Measurements from ENCODE around the gene UPF2. TPM values are rescaled to one million over a fixed set of nuclear protein-coding genes. Genes with fewer than 3 reads are reported as not detected.

The UPF2 gene
- total RNA-seq, 1 donor from 2014 or later: 38.1 TPM

Other genes with a start within 250 kb of the UPF2 start
- not detected in 2 replicates for gene PROSER2, start 219.5 kb downstream of the UPF2 start, total RNA-seq
- gene DHTKD1, start 26.1 kb upstream of the UPF2 start, total RNA-seq: 27.4 and 29.5 TPM in 2 replicates
- gene SEC61A2, start 86.9 kb upstream of the UPF2 start, total RNA-seq: 26.3 and 28.3 TPM in 2 replicates
- gene NUDT5, start 153.1 kb upstream of the UPF2 start, total RNA-seq: 97.3 and 105 TPM in 2 replicates
- 107 and 114 TPM in 2 replicates for gene CDC123, start 153.4 kb upstream of the UPF2 start, total RNA-seq

All from T-helper 1 cell treated with Interleukin-12 subunit alpha and Interleukin-12 subunit beta and Interleukin-4 antibody, amounts not matched to agents 30 ng/mL and 1 ng/mL, for 36 hours (primary cell).